GM19025 (cell line): ENCODE data around the gene MTUS2.

ENCODE experiments used
- ATAC-seq: cut with Tn5 transposase; IDR thresholded peaks from one replicate; pipeline ENCODE4 v1.9.1; 2021; ENCODE audit warnings: mild to moderate bottlenecking, low read depth, moderate library complexity; ENCODE audit not compliant: unreplicated experiment

The MTUS2 gene

GRCh38 chr13:29434217-29434945, 614.2 kb downstream of the MTUS2 start:
- no peak for ATAC-seq

- no peak for ATAC-seq
Measured at GRCh38 chr13:29435125-29435911, 615.2 kb downstream of the MTUS2 start.

GRCh38 chr13:29436291-29436690, 616.2 kb downstream of the MTUS2 start:
- no peak for ATAC-seq

- no peak for ATAC-seq
Measured at GRCh38 chr13:29436721-29437280, 616.7 kb downstream of the MTUS2 start.

GRCh38 chr13:29438769-29439168, 618.6 kb downstream of the MTUS2 start:
- no peak for ATAC-seq

GRCh38 chr13:29439601-29440388, 619.7 kb downstream of the MTUS2 start:
- ATAC-seq = no peak

GRCh38 chr13:29441306-29441705, 621.2 kb downstream of the MTUS2 start:
- ATAC-seq = no peak

- ATAC-seq = no peak
Measured at GRCh38 chr13:29446016-29446415, 625.9 kb downstream of the MTUS2 start.

- ATAC-seq = no peak
Measured at GRCh38 chr13:29448174-29448573, 628.0 kb downstream of the MTUS2 start.

- no peak for ATAC-seq
Measured at GRCh38 chr13:29449726-29450125, 629.6 kb downstream of the MTUS2 start.

- no peak for ATAC-seq
Measured at GRCh38 chr13:29451976-29452375, 631.8 kb downstream of the MTUS2 start.

- no peak for ATAC-seq
Measured at GRCh38 chr13:29452773-29453616, 632.9 kb downstream of the MTUS2 start.

GRCh38 chr13:29453617-29454011, 633.5 kb downstream of the MTUS2 start:
- ATAC-seq = no peak

GRCh38 chr13:29454931-29455481, 634.9 kb downstream of the MTUS2 start:
- peak; percentile 82 for ATAC-seq

GRCh38 chr13:29456419-29456818, 636.3 kb downstream of the MTUS2 start:
- ATAC-seq = no peak

GRCh38 chr13:29457299-29457698, 637.2 kb downstream of the MTUS2 start:
- ATAC-seq = no peak

GRCh38 chr13:29458419-29458818, 638.3 kb downstream of the MTUS2 start:
- ATAC-seq = no peak

GRCh38 chr13:29459813-29460355, 639.7 kb downstream of the MTUS2 start:
- no peak for ATAC-seq

GRCh38 chr13:29464105-29464679, 644.1 kb downstream of the MTUS2 start:
- ATAC-seq = no peak
